ENCODE data around the gene SLC13A4.
"Not testable (repeated sequence)": the region's sequence is repeated elsewhere in the genome, so short reads cannot be mapped to it uniquely, and the experiment has no call there.

DNA sequence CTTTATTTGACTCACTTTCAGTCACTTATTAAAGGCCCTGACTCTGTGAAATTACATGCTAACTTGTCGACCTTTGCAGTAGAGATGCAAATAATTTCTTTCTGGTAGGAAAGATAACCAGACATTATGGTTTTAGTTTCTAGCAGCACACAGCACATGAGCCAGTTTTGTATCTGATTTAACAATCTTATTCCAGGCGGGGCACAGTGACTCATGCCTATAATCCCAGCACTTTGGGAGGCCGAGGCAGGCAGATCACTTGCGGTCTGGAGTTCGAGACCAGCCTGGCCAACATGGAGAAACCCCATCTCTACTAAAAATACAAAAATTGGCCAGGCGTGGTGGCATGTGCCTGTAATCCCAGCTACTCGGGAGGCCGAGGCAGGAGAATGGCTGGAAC, 47.9 kb upstream of the SLC13A4 start:
- not testable (repeated sequence) for TF ChIP-seq TAF1 (IDR thresholded peaks at IDR 0.05; ENCODE audit: low read depth); POLR2AphosphoS5 (IDR thresholded peaks at IDR 0.05); RAD21 (conservative IDR thresholded peaks at IDR 0.05)
- TF ChIP-seq, protein P1, sequence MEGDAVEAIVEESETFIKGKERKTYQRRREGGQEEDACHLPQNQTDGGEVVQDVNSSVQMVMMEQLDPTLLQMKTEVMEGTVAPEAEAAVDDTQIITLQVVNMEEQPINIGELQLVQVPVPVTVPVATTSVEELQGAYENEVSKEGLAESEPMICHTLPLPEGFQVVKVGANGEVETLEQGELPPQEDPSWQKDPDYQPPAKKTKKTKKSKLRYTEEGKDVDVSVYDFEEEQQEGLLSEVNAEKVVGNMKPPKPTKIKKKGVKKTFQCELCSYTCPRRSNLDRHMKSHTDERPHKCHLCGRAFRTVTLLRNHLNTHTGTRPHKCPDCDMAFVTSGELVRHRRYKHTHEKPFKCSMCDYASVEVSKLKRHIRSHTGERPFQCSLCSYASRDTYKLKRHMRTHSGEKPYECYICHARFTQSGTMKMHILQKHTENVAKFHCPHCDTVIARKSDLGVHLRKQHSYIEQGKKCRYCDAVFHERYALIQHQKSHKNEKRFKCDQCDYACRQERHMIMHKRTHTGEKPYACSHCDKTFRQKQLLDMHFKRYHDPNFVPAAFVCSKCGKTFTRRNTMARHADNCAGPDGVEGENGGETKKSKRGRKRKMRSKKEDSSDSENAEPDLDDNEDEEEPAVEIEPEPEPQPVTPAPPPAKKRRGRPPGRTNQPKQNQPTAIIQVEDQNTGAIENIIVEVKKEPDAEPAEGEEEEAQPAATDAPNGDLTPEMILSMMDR (IDR thresholded peaks at IDR 0.05; ENCODE audit: poor library complexity, severe bottlenecking), result not testable (repeated sequence)

Measured in neural cell (in vitro differentiated cells).